Karpas-422 (cell line): ENCODE measurements around the gene S1PR3. TPM values are rescaled to one million over a fixed set of nuclear protein-coding genes. Genes with fewer than 3 reads are reported as not detected.

Experiments used
- DNase-seq: peaks from one replicate; pipeline ENCODE4 v3.0.0-alpha.2; 2015
- H2AFZ ChIP-seq: fragments of 200-600 bp; sonication (generic); 2 replicates; pipeline ENCODE4 v1.6.1; 2014; ENCODE audit warnings: antibody characterized with exemption, low read length, mixed read lengths
- H3K27ac ChIP-seq: fragments of 200-600 bp; sonication (generic); 2 replicates; pipeline ENCODE4 v1.5.1; 2014; ENCODE audit warnings: mild to moderate bottlenecking, low read length, moderate library complexity
- H3K27me3 ChIP-seq: fragments of 200-600 bp; sonication (generic); 2 replicates; pipeline ENCODE4 v1.6.1; 2014; ENCODE audit warnings: low read length, mixed read lengths
- H3K36me3 ChIP-seq: fragments of 200-600 bp; sonication (generic); 2 replicates; pipeline ENCODE4 v1.6.1; 2014; ENCODE audit warnings: low read length, mixed read lengths; ENCODE audit not compliant: insufficient read depth
- H3K4me1 ChIP-seq: fragments of 200-600 bp; sonication (generic); 2 replicates; pipeline ENCODE4 v1.6.1; 2014; ENCODE audit warnings: mild to moderate bottlenecking, low read length, mixed read lengths
- H3K4me2 ChIP-seq: fragments of 200-600 bp; sonication (generic); 2 replicates; pipeline ENCODE4 v1.6.1; 2014; ENCODE audit warnings: low read length, low read depth, mild to moderate bottlenecking; ENCODE audit not compliant: poor library complexity, severe bottlenecking
- H3K4me3 ChIP-seq: fragments of 200-600 bp; sonication (generic); 2 replicates; pipeline ENCODE4 v1.5.1; 2014; ENCODE audit warnings: mild to moderate bottlenecking, antibody characterized with exemption, low read length, mixed read lengths
- H3K79me2 ChIP-seq: fragments of 200-600 bp; sonication (generic); 2 replicates; pipeline ENCODE4 v1.6.1; 2014; ENCODE audit warnings: mild to moderate bottlenecking, low read length, mixed read lengths
- H3K9ac ChIP-seq: fragments of 200-600 bp; sonication (generic); 2 replicates; pipeline ENCODE4 v1.6.0; 2014; ENCODE audit warnings: low read length
- H3K9me2 ChIP-seq: fragments of 200-600 bp; sonication (generic), shearing (Covaris generic); replicated peaks from 2 replicates; pipeline ENCODE4 v1.6.0; 2014; ENCODE audit warnings: mild to moderate bottlenecking, low read length, moderate library complexity; ENCODE audit not compliant: insufficient read depth
- H3K9me3 ChIP-seq: fragments of 300-700, 200-600 bp; sonication (generic); 2 replicates; pipeline ENCODE4 v1.6.1; 2014; ENCODE audit warnings: low read length, mixed read lengths
- H4K20me1 ChIP-seq: fragments of 200-600 bp; sonication (generic); 2 replicates; pipeline ENCODE4 v1.6.1; 2014; ENCODE audit warnings: mild to moderate bottlenecking, antibody characterized with exemption, low read length, low read depth; ENCODE audit not compliant: insufficient read depth
- total RNA-seq: library from RNA; depleted of rRNA; stranded (reverse); fragments of >200 nt; shearing (Covaris generic); gene quantifications from 2 replicates; pipeline ENCODE4 v1.2.3, GENCODE V29; 2014; ENCODE audit warnings: low replicate concordance

S1PR3 gene
- total RNA-seq, 1 experiment from 2014 or later: not detected

DNA sequence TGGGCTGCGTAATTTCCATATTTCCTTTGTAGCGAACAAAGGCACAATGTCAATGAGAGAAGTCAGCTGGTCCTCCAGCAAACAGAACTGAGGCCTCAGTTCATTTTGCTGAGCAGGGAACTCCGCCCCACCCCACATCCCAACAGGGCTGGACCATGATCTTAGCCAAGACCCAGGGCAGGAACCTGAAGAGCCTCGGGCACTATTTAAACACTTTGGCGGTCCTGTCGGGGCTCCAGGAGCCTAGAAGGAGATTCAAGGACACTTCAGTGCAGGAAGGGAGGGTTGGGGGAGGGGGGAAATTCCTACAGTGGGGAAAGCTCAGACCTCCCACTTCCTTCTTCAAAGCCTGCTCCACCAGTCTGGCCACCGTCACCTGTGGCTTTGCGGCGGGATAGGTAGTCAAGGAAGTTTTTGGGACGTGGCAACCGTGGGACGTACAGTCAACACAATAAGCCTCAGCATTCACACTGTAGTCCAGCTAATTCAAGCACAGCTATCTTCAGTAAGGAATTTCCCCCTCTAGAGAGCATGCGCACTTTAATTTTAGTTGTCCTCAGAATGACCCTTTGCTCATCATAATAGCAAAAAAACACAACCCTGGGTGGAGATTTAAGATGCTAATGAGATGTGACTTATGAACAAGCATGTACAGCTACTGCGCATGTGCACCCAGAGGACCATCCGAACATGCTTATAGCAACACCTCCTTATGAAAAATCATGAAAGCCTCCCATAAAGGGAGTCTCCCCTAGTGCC is 30.9 kb downstream of the S1PR3 start:
- no peaks in the 10 kb centered on the region for H4K20me1 ChIP-seq
- H3K27me3 ChIP-seq: no peaks in the 10 kb centered on the region
- no peak overlapping the region for H2AFZ ChIP-seq
- no peaks in the 10 kb centered on the region for H3K9me3 ChIP-seq
- no peak for DNase-seq
- no peaks in the 10 kb centered on the region for H3K9me2 ChIP-seq
- no peak overlapping the region for H3K9ac ChIP-seq
- no peaks in the 10 kb centered on the region for H3K36me3 ChIP-seq
- H3K4me3 ChIP-seq: no peak overlapping the region
- H3K4me2 ChIP-seq: no peak overlapping the region
- no peak overlapping the region for H3K27ac ChIP-seq
- H3K79me2 ChIP-seq: no peaks in the 10 kb centered on the region
- no peaks in the 10 kb centered on the region for H3K4me1 ChIP-seq

DNA sequence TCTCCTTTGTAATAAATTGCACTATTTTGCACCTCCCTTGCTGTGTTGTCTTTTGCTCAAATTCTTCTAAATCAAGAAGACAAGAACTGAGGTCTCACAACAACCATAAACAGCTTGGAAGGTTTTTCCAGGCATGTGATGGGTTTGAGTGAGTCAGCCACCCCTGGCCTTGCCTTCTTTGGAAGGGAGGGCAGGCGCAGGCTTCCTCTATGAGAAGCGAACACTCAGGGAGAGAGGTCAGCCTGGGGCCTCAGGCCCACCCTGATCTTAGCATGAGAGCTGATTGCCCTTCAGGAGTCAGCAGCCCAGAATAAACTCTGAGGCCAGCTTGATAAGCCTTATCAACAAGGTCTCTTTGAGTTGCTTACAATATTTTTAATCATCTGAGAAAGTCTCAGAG is 31.6 kb downstream of the S1PR3 start:
- Histone ChIP-seq H3K4me3 (no peak overlapping the region), H3K4me1 (no peaks in the 10 kb centered on the region), H3K9ac (no peak overlapping the region), H3K9me2 (no peaks in the 10 kb centered on the region), H2AFZ (no peak overlapping the region), H3K27me3 (no peaks in the 10 kb centered on the region), H3K36me3 (no peaks in the 10 kb centered on the region), H3K79me2 (no peaks in the 10 kb centered on the region), H3K27ac (no peak overlapping the region), H3K4me2 (no peak overlapping the region), H3K9me3 (no peaks in the 10 kb centered on the region), H4K20me1 (no peaks in the 10 kb centered on the region)
- DNase-seq: no peak

- Histone ChIP-seq H3K27ac (no peak overlapping the region), H3K36me3 (no peaks in the 10 kb centered on the region), H4K20me1 (no peaks in the 10 kb centered on the region), H3K79me2 (no peaks in the 10 kb centered on the region), H3K9me2 (no peaks in the 10 kb centered on the region), H3K4me3 (no peak overlapping the region), H3K27me3 (no peaks in the 10 kb centered on the region), H3K4me1 (no peaks in the 10 kb centered on the region), H3K9me3 (no peaks in the 10 kb centered on the region), H3K4me2 (no peak overlapping the region), H3K9ac (no peak overlapping the region), H2AFZ (no peak overlapping the region)
- DNase-seq: no peak
Observed at GRCh38 chr9:89023740-89024139, 32.5 kb downstream of the S1PR3 start.

GRCh38 chr9:89024727-89025126 is 33.5 kb downstream of the S1PR3 start:
- no peaks in the 10 kb centered on the region for H3K9me2 ChIP-seq
- no peak overlapping the region for H3K27ac ChIP-seq
- no peak for DNase-seq
- no peaks in the 10 kb centered on the region for H3K79me2 ChIP-seq
- H3K4me3 ChIP-seq: no peak overlapping the region
- H3K9ac ChIP-seq: no peak overlapping the region
- no peaks in the 10 kb centered on the region for H3K36me3 ChIP-seq
- no peak overlapping the region for H3K4me2 ChIP-seq
- H3K9me3 ChIP-seq: no peaks in the 10 kb centered on the region
- H3K4me1 ChIP-seq: no peaks in the 10 kb centered on the region
- no peaks in the 10 kb centered on the region for H4K20me1 ChIP-seq
- H3K27me3 ChIP-seq: 0 out of 2 replicates have a peak, but pooled peaks cover 2% of the 10 kb centered on the region
- H2AFZ ChIP-seq: no peak overlapping the region

GRCh38 chr9:89025553-89025952 is 34.3 kb downstream of the S1PR3 start:
- Histone ChIP-seq H3K27ac (no peak overlapping the region), H3K4me2 (no peak overlapping the region), H4K20me1 (no peaks in the 10 kb centered on the region), H3K9me2 (no peaks in the 10 kb centered on the region), H3K4me3 (no peak overlapping the region), H3K9me3 (peaks cover 3% of the 10 kb centered on the region; the same call in 1 of the 2 replicates), H3K79me2 (no peaks in the 10 kb centered on the region), H3K27me3 (0 out of 2 replicates have a peak, but pooled peaks cover 2% of the 10 kb centered on the region), H3K9ac (no peak overlapping the region), H3K4me1 (no peaks in the 10 kb centered on the region), H2AFZ (no peak overlapping the region), H3K36me3 (no peaks in the 10 kb centered on the region)
- no peak for DNase-seq

- no peaks in the 10 kb centered on the region for H3K36me3 ChIP-seq
Observed at GRCh38 chr9:89026876-89027275, 35.6 kb downstream of the S1PR3 start.

GRCh38 chr9:89029788-89030187 is 38.5 kb downstream of the S1PR3 start:
- Histone ChIP-seq H3K4me1 (no peaks in the 10 kb centered on the region), H2AFZ (no peak overlapping the region), H4K20me1 (no peaks in the 10 kb centered on the region), H3K27me3 (peaks cover 7% of the 10 kb centered on the region; the same call in 1 of the 2 replicates), H3K27ac (no peak overlapping the region), H3K79me2 (no peaks in the 10 kb centered on the region), H3K36me3 (no peaks in the 10 kb centered on the region), H3K9me2 (no peaks in the 10 kb centered on the region), H3K4me3 (no peak overlapping the region), H3K4me2 (no peak overlapping the region), H3K9me3 (peaks cover 3% of the 10 kb centered on the region; the same call in 1 of the 2 replicates), H3K9ac (no peak overlapping the region)
- DNase-seq: no peak

More at GRCh38 chr9:89026876-89027275, 35.6 kb downstream of the S1PR3 start:
- 0 out of 2 replicates have a peak, but pooled peaks cover 2% of the 10 kb centered on the region for H3K27me3 ChIP-seq
- H3K27ac ChIP-seq: no peak overlapping the region
- no peak for DNase-seq
- H3K4me3 ChIP-seq: no peak overlapping the region
- H4K20me1 ChIP-seq: no peaks in the 10 kb centered on the region
- H2AFZ ChIP-seq: no peak overlapping the region
- H3K9me3 ChIP-seq: peaks cover 3% of the 10 kb centered on the region; the same call in 1 of the 2 replicates
- no peaks in the 10 kb centered on the region for H3K9me2 ChIP-seq
- no peaks in the 10 kb centered on the region for H3K4me1 ChIP-seq
- H3K4me2 ChIP-seq: no peak overlapping the region
- no peak overlapping the region for H3K9ac ChIP-seq
- H3K79me2 ChIP-seq: no peaks in the 10 kb centered on the region

- no peak for DNase-seq
- H3K9ac ChIP-seq: no peak overlapping the region
- H3K36me3 ChIP-seq: no peaks in the 10 kb centered on the region
- H2AFZ ChIP-seq: no peak overlapping the region
- H3K9me2 ChIP-seq: no peaks in the 10 kb centered on the region
- no peaks in the 10 kb centered on the region for H4K20me1 ChIP-seq
- H3K27me3 ChIP-seq: peaks cover 7% of the 10 kb centered on the region; the same call in 1 of the 2 replicates
- H3K4me1 ChIP-seq: peaks cover 11% of the 10 kb centered on the region
- no peak overlapping the region for H3K4me2 ChIP-seq
- H3K9me3 ChIP-seq: peaks cover 3% of the 10 kb centered on the region; the same call in 1 of the 2 replicates
- H3K79me2 ChIP-seq: no peaks in the 10 kb centered on the region
- no peak overlapping the region for H3K4me3 ChIP-seq
- no peak overlapping the region for H3K27ac ChIP-seq
Observed at GRCh38 chr9:89032173-89032572, 40.9 kb downstream of the S1PR3 start.
